ENCODE results near the gene ZBTB7C. TPM values are rescaled to one million over a fixed set of nuclear protein-coding genes. Genes with fewer than 3 reads are reported as not detected.

The ZBTB7C gene
- total RNA-seq, 1 experiment from 2014 or later = 0.33 TPM

GRCh38 chr18:48093104-48093503, 316.1 kb downstream of the ZBTB7C start:
- TF ChIP-seq CTCF (conservative IDR thresholded peaks at IDR 0.05) = no peak
- no peaks in the 10 kb centered on the region for H3K79me1 ChIP-seq (ENCODE audit: insufficient read depth, low read depth, low read length, poor library complexity, severe bottlenecking)
- no peaks in the 10 kb centered on the region for H3K23me2 ChIP-seq (ENCODE audit: insufficient read length, low read depth, low read length, poor library complexity, severe bottlenecking)
- Mint-ChIP-seq H3K4me3 (no peak overlapping the region), H3K4me1 (peaks cover 4 to 8% of the 10 kb centered on the region in 2 experiments; a peak in 3 of 4 replicates), H3K9me3 (no peaks in the 10 kb centered on the region), H3K36me3 (ENCODE audit: insufficient read depth in 1 of 3, low read depth in 3 of 3) (no peaks in the 10 kb centered on the region), H3K27me3 (ENCODE audit: low read depth) (peaks cover 4% of the 10 kb centered on the region; the same call in 1 of the 2 replicates), H3K27ac (no peak overlapping the region)
- no peaks in the 10 kb centered on the region; the same call in 1 of the 2 replicates for H3K4me1 ChIP-seq (ENCODE audit: insufficient read depth, low read length)
- H3K27ac ChIP-seq (ENCODE audit: insufficient read length, low read depth, low read length) = no peak overlapping the region
- no peak overlapping the region for H2AFZ ChIP-seq (ENCODE audit: low read length)
- H3K79me2 ChIP-seq (ENCODE audit: insufficient read depth, low read length) = no peaks in the 10 kb centered on the region
- no peak overlapping the region for H2BK20ac ChIP-seq (ENCODE audit: low read depth, low read length, poor library complexity, severe bottlenecking)
- no peak overlapping the region for H3K4me2 ChIP-seq (ENCODE audit: insufficient read depth, insufficient read length, low read length)
- H3K23ac ChIP-seq (ENCODE audit: insufficient read length, low read depth, low read length) = no peak overlapping the region
- no peak for DNase-seq
- no peak overlapping the region for H2BK5ac ChIP-seq (ENCODE audit: insufficient read length, low read length)
- no peak overlapping the region for H2BK12ac ChIP-seq (ENCODE audit: insufficient read length, low read depth, low read length)
- H2BK15ac ChIP-seq (ENCODE audit: low read depth, low read length) = no peak overlapping the region
- H3K14ac ChIP-seq (ENCODE audit: insufficient read depth, low read length) = no peak overlapping the region
- no peaks in the 10 kb centered on the region for H3K27me3 ChIP-seq (ENCODE audit: insufficient read depth, low read length)
- no peak overlapping the region for H4K91ac ChIP-seq (ENCODE audit: insufficient read length, low read depth, low read length)
- no peak overlapping the region for H4K8ac ChIP-seq (replicated peaks; ENCODE audit: insufficient read length, low read depth, low read length)
- H2AK5ac ChIP-seq (ENCODE audit: insufficient read length, low read length) = no peak overlapping the region
- H3K9ac ChIP-seq (ENCODE audit: extremely low read depth, insufficient read length, low read length) = no peak overlapping the region
- H3K56ac ChIP-seq (ENCODE audit: insufficient read length, low read depth, low read length) = no peak overlapping the region
- no peaks in the 10 kb centered on the region for H3K9me3 ChIP-seq (ENCODE audit: control insufficient read depth, low read depth, low read length)
- no peak overlapping the region for H3K4ac ChIP-seq (ENCODE audit: low read depth, low read length)
- H4K20me1 ChIP-seq (ENCODE audit: control insufficient read depth, insufficient read depth, insufficient read length) = no peaks in the 10 kb centered on the region
- no peak overlapping the region for H3K18ac ChIP-seq (ENCODE audit: insufficient read length, low read depth, low read length)
- no peak overlapping the region for H2BK120ac ChIP-seq (ENCODE audit: low read depth, low read length, poor library complexity, severe bottlenecking)
- H4K5ac ChIP-seq (ENCODE audit: insufficient read length, low read depth, low read length) = no peak overlapping the region
- WGBS (ENCODE audit: extremely low coverage, insufficient read length, low lambda C conversion rate) = no CpG with 5 or more reads among the region's 5 CpGs
- H3T11ph ChIP-seq (ENCODE audit: low read length) = no peak overlapping the region

All from H9 (cell line).